HEK293 (cell line): ENCODE results near the gene S1PR1.

Experiments used
- OSR2 ChIP-seq: fragments of 450-650 bp; formaldehyde crosslinking; IDR thresholded peaks from 2 replicates; pipeline ENCODE4 v1.5.1; 2016; ENCODE audit warnings: missing biosample characterization, missing genetic modification characterization
- OVOL3 ChIP-seq: fragments of 450-650 bp; formaldehyde crosslinking; IDR thresholded peaks from 2 replicates; pipeline ENCODE4 v1.5.1; 2016; ENCODE audit warnings: missing biosample characterization, missing genetic modification characterization
- SP2 ChIP-seq: fragments of 450-650 bp; formaldehyde crosslinking; IDR thresholded peaks from 2 replicates; pipeline ENCODE4 v1.5.1; 2016; ENCODE audit warnings: missing biosample characterization, missing genetic modification characterization
- TCF7L2 ChIP-seq: IDR thresholded peaks from 2 replicates; pipeline ENCODE4 v1.6.1; 2011; ENCODE audit warnings: low read depth, mild to moderate bottlenecking, inconsistent platforms, low read length, moderate library complexity, borderline replicate concordance
- YY1 ChIP-seq: fragments of 450-650 bp; formaldehyde crosslinking; IDR thresholded peaks from 2 replicates; pipeline ENCODE4 v1.5.1; 2018; ENCODE audit warnings: missing biosample characterization, missing genetic modification characterization
- ZBTB1 ChIP-seq: fragments of 450-650 bp; formaldehyde crosslinking; IDR thresholded peaks from 2 replicates; pipeline ENCODE4 v1.5.1; 2016; ENCODE audit warnings: missing biosample characterization, missing genetic modification characterization
- ZBTB20 ChIP-seq: fragments of 450-650 bp; formaldehyde crosslinking; IDR thresholded peaks from 2 replicates; pipeline ENCODE4 v1.5.1; 2016; ENCODE audit warnings: missing biosample characterization, missing genetic modification characterization
- ZEB2 ChIP-seq: fragments of 450-650 bp; formaldehyde crosslinking; IDR thresholded peaks from 2 replicates; pipeline ENCODE4 v1.5.1; 2016; ENCODE audit warnings: missing biosample characterization, missing genetic modification characterization
- ZFP41 ChIP-seq: fragments of 450-650 bp; formaldehyde crosslinking; IDR thresholded peaks from 2 replicates; pipeline ENCODE4 v1.5.1; 2016; ENCODE audit warnings: missing biosample characterization, missing genetic modification characterization, borderline replicate concordance
- ZNF114 ChIP-seq: fragments of 450-650 bp; formaldehyde crosslinking; IDR thresholded peaks from 2 replicates; pipeline ENCODE4 v1.5.0; 2017; ENCODE audit warnings: missing biosample characterization, missing genetic modification characterization
- ZNF140 ChIP-seq: fragments of 450-650 bp; formaldehyde crosslinking; IDR thresholded peaks from 2 replicates; pipeline ENCODE4 v1.5.1; 2016; ENCODE audit warnings: missing biosample characterization, missing genetic modification characterization
- ZNF311 ChIP-seq: fragments of 450-650 bp; formaldehyde crosslinking; IDR thresholded peaks from 2 replicates; pipeline ENCODE4 v1.5.1; 2017; ENCODE audit warnings: missing biosample characterization, missing genetic modification characterization, borderline replicate concordance
- ZNF366 ChIP-seq: fragments of 450-650 bp; formaldehyde crosslinking; conservative IDR thresholded peaks from 2 replicates; pipeline ENCODE4 v1.5.1; 2016; ENCODE audit warnings: missing biosample characterization, missing genetic modification characterization
- ZNF404 ChIP-seq: fragments of 450-650 bp; formaldehyde crosslinking; IDR thresholded peaks from 2 replicates; pipeline ENCODE4 v1.5.1; 2017; ENCODE audit warnings: missing biosample characterization, missing genetic modification characterization
- ZNF48 ChIP-seq: fragments of 450-650 bp; formaldehyde crosslinking; IDR thresholded peaks from 2 replicates; pipeline ENCODE4 v1.5.1; 2016; ENCODE audit warnings: missing biosample characterization, missing genetic modification characterization
- ZNF510 ChIP-seq: fragments of 450-650 bp; formaldehyde crosslinking; IDR thresholded peaks from 2 replicates; pipeline ENCODE4 v1.5.1; 2018; ENCODE audit warnings: mild to moderate bottlenecking, missing genetic modification characterization, missing biosample characterization; ENCODE audit not compliant: insufficient replicate concordance
- ZNF521 ChIP-seq: fragments of 450-650 bp; formaldehyde crosslinking; IDR thresholded peaks from 2 replicates; pipeline ENCODE4 v1.5.1; 2017; ENCODE audit warnings: missing biosample characterization, mild to moderate bottlenecking, missing genetic modification characterization
- ZNF529 ChIP-seq: fragments of 450-650 bp; formaldehyde crosslinking; IDR thresholded peaks from 2 replicates; pipeline ENCODE4 v1.5.1; 2017; ENCODE audit warnings: missing genetic modification characterization, missing biosample characterization; ENCODE audit not compliant: insufficient replicate concordance
- ZNF530 ChIP-seq: fragments of 450-650 bp; formaldehyde crosslinking; IDR thresholded peaks from 2 replicates; pipeline ENCODE4 v1.5.1; 2016; ENCODE audit warnings: low read depth, missing biosample characterization, missing genetic modification characterization
- ZNF624 ChIP-seq: fragments of 450-650 bp; formaldehyde crosslinking; IDR thresholded peaks from 2 replicates; pipeline ENCODE4 v1.5.1; 2017; ENCODE audit warnings: missing biosample characterization, missing genetic modification characterization
- ZNF629 ChIP-seq: fragments of 450-650 bp; formaldehyde crosslinking; IDR thresholded peaks from 2 replicates; pipeline ENCODE4 v1.5.1; 2017; ENCODE audit warnings: missing biosample characterization, missing genetic modification characterization
- ZNF830 ChIP-seq: fragments of 450-650 bp; IDR thresholded peaks from 2 replicates; pipeline ENCODE4 v1.5.0; 2018; ENCODE audit warnings: missing biosample characterization, missing genetic modification characterization, low read depth, mild to moderate bottlenecking, moderate library complexity
- ZSCAN23 ChIP-seq: fragments of 450-650 bp; formaldehyde crosslinking; IDR thresholded peaks from 2 replicates; pipeline ENCODE4 v1.5.1; 2016; ENCODE audit warnings: missing biosample characterization, missing genetic modification characterization
- TF ChIP-seq, protein P1 (sequence below): fragments of 450-650 bp; formaldehyde crosslinking; conservative IDR thresholded peaks from 2 replicates; pipeline ENCODE4 v1.5.1; 2016; ENCODE audit warnings: low read depth, missing biosample characterization, missing genetic modification characterization
- TF ChIP-seq, protein P2 (sequence below): fragments of 450-650 bp; formaldehyde crosslinking; IDR thresholded peaks from 2 replicates; pipeline ENCODE4 v1.5.1; 2016; ENCODE audit warnings: missing biosample characterization, missing genetic modification characterization
- TF ChIP-seq, protein P3 (sequence below): sonication (generic); formaldehyde crosslinking; IDR thresholded peaks from 2 replicates; pipeline ENCODE4 v1.8.1; 2022; ENCODE audit warnings: mild to moderate bottlenecking, moderate library complexity, missing genetic modification reagents
- TF ChIP-seq, protein P4 (sequence below): fragments of 450-650 bp; formaldehyde crosslinking; IDR thresholded peaks from 2 replicates; pipeline ENCODE4 v1.5.1; 2016; ENCODE audit warnings: missing biosample characterization, missing genetic modification characterization
- TF ChIP-seq, protein P5 (sequence below): fragments of 450-650 bp; formaldehyde crosslinking; IDR thresholded peaks from 2 replicates; pipeline ENCODE4 v1.5.1; 2017; ENCODE audit warnings: missing biosample characterization, missing genetic modification characterization
- TF ChIP-seq, protein P6 (sequence below): fragments of 450-650 bp; formaldehyde crosslinking; IDR thresholded peaks from 2 replicates; pipeline ENCODE4 v1.5.1; 2016; ENCODE audit warnings: missing biosample characterization, missing genetic modification characterization

The S1PR1 gene

DNA sequence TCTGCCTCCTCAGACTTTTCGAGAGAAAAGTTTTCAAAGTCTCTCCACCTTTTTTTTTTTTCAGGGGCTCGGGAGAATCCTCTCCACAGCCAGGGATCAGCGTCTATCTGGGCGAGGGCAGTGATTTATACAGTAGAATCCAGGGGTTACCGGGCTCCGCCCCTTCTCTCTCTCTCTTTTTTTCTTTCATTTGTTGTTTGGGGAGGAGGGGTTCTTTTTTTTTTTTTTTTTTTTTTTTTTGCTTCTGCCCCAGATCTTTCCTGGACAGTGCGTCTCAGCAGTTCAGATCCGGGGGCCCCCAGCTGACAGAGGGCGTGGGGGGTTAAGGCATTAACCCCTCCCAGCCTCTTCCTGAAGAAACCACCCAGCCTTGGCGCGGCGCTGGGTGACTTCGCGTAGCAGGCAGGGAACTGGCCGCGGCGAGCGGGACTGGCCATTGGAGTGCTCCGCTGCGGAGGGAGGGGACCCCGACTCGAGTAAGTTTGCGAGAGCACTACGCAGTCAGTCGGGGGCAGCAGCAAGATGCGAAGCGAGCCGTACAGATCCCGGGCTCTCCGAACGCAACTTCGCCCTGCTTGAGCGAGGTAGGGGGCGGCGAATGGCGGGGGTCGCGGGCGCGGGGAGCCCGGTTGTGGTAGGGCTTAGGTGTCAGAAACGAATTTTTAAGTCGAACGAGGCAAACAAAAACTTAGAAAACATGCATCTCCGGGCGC is at the start of gene S1PR1 (continued):
- TF ChIP-seq, protein P1, sequence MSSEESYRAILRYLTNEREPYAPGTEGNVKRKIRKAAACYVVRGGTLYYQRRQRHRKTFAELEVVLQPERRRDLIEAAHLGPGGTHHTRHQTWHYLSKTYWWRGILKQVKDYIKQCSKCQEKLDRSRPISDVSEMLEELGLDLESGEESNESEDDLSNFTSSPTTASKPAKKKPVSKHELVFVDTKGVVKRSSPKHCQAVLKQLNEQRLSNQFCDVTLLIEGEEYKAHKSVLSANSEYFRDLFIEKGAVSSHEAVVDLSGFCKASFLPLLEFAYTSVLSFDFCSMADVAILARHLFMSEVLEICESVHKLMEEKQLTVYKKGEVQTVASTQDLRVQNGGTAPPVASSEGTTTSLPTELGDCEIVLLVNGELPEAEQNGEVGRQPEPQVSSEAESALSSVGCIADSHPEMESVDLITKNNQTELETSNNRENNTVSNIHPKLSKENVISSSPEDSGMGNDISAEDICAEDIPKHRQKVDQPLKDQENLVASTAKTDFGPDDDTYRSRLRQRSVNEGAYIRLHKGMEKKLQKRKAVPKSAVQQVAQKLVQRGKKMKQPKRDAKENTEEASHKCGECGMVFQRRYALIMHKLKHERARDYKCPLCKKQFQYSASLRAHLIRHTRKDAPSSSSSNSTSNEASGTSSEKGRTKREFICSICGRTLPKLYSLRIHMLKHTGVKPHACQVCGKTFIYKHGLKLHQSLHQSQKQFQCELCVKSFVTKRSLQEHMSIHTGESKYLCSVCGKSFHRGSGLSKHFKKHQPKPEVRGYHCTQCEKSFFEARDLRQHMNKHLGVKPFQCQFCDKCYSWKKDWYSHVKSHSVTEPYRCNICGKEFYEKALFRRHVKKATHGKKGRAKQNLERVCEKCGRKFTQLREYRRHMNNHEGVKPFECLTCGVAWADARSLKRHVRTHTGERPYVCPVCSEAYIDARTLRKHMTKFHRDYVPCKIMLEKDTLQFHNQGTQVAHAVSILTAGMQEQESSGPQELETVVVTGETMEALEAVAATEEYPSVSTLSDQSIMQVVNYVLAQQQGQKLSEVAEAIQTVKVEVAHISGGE (tag by site-specific recombination), result no peak
- TF ChIP-seq, protein P2, sequence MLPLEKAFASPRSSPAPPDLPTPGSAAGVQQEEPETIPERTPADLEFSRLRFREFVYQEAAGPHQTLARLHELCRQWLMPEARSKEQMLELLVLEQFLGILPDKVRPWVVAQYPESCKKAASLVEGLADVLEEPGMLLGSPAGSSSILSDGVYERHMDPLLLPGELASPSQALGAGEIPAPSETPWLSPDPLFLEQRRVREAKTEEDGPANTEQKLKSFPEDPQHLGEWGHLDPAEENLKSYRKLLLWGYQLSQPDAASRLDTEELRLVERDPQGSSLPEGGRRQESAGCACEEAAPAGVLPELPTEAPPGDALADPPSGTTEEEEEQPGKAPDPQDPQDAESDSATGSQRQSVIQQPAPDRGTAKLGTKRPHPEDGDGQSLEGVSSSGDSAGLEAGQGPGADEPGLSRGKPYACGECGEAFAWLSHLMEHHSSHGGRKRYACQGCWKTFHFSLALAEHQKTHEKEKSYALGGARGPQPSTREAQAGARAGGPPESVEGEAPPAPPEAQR, result no peak
- TF ChIP-seq ZNF140 (tag by site-specific recombination) (no peak), ZNF530 (tag by site-specific recombination) (no peak), ZNF629 (0 out of 2 replicates have a peak, but pooled peaks have one; percentile 12), ZBTB1 (tag by site-specific recombination) (no peak), ZNF48 (no peak), ZNF529 (tag by site-specific recombination) (no peak), ZEB2 (tag by site-specific recombination) (no peak), ZNF624 (no peak), OSR2 (no peak), OVOL3 (no peak), ZNF366 (tag by site-specific recombination) (peak; percentile 57; the same call in 1 of the 2 replicates), ZNF404 (no peak), YY1 (tag by site-specific recombination) (no peak), ZSCAN23 (no peak), ZBTB20 (tag by site-specific recombination) (peak; percentile 94), ZNF510 (tag by site-specific recombination) (no peak), ZNF521 (tag by site-specific recombination) (no peak), ZNF830 (no peak), ZNF114 (no peak), ZNF311 (tag by site-specific recombination) (no peak), ZFP41 (no peak), TCF7L2 (no peak), SP2 (tag by site-specific recombination) (peak; percentile 46)
- TF ChIP-seq, protein P3, sequence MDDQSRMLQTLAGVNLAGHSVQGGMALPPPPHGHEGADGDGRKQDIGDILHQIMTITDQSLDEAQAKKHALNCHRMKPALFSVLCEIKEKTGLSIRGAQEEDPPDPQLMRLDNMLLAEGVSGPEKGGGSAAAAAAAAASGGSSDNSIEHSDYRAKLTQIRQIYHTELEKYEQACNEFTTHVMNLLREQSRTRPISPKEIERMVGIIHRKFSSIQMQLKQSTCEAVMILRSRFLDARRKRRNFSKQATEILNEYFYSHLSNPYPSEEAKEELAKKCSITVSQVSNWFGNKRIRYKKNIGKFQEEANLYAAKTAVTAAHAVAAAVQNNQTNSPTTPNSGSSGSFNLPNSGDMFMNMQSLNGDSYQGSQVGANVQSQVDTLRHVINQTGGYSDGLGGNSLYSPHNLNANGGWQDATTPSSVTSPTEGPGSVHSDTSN (CRISPR knock-in tag), result 0 out of 2 replicates have a peak, but pooled peaks have one; percentile 30
- TF ChIP-seq, protein P4, sequence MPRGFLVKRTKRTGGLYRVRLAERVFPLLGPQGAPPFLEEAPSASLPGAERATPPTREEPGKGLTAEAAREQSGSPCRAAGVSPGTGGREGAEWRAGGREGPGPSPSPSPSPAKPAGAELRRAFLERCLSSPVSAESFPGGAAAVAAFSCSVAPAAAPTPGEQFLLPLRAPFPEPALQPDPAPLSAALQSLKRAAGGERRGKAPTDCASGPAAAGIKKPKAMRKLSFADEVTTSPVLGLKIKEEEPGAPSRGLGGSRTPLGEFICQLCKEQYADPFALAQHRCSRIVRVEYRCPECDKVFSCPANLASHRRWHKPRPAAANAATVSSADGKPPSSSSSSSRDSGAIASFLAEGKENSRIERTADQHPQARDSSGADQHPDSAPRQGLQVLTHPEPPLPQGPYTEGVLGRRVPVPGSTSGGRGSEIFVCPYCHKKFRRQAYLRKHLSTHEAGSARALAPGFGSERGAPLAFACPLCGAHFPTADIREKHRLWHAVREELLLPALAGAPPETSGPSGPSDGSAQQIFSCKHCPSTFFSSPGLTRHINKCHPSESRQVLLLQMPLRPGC (tag by site-specific recombination), result no peak
- TF ChIP-seq, protein P5, sequence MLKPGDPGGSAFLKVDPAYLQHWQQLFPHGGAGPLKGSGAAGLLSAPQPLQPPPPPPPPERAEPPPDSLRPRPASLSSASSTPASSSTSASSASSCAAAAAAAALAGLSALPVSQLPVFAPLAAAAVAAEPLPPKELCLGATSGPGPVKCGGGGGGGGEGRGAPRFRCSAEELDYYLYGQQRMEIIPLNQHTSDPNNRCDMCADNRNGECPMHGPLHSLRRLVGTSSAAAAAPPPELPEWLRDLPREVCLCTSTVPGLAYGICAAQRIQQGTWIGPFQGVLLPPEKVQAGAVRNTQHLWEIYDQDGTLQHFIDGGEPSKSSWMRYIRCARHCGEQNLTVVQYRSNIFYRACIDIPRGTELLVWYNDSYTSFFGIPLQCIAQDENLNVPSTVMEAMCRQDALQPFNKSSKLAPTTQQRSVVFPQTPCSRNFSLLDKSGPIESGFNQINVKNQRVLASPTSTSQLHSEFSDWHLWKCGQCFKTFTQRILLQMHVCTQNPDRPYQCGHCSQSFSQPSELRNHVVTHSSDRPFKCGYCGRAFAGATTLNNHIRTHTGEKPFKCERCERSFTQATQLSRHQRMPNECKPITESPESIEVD, result no peak
- TF ChIP-seq, protein P6, sequence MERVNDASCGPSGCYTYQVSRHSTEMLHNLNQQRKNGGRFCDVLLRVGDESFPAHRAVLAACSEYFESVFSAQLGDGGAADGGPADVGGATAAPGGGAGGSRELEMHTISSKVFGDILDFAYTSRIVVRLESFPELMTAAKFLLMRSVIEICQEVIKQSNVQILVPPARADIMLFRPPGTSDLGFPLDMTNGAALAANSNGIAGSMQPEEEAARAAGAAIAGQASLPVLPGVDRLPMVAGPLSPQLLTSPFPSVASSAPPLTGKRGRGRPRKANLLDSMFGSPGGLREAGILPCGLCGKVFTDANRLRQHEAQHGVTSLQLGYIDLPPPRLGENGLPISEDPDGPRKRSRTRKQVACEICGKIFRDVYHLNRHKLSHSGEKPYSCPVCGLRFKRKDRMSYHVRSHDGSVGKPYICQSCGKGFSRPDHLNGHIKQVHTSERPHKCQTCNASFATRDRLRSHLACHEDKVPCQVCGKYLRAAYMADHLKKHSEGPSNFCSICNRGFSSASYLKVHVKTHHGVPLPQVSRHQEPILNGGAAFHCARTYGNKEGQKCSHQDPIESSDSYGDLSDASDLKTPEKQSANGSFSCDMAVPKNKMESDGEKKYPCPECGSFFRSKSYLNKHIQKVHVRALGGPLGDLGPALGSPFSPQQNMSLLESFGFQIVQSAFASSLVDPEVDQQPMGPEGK (tag by site-specific recombination), result peak; percentile 82
